ENCODE results near the gene SENP8.

Gene SENP8

GRCh38 chr15:72113347-72114031 is 4.7 kb upstream of the SENP8 start:
- no peak for DNase-seq

- no peak for DNase-seq
Observed at GRCh38 chr15:72116731-72117485, 1.3 kb upstream of the SENP8 start.

GRCh38 chr15:72117486-72118016 is 652 bp upstream of the SENP8 start:
- peak; percentile 70 for DNase-seq

GRCh38 chr15:72124218-72124617 is 6.0 kb downstream of the SENP8 start:
- no peak for DNase-seq

GRCh38 chr15:72127724-72128322 is 9.6 kb downstream of the SENP8 start:
- DNase-seq: no peak

GRCh38 chr15:72128359-72128758 is 10.2 kb downstream of the SENP8 start:
- DNase-seq: no peak

GRCh38 chr15:72130272-72130671 is 12.1 kb downstream of the SENP8 start:
- no peak for DNase-seq

GRCh38 chr15:72131922-72132321 is 13.7 kb downstream of the SENP8 start:
- no peak for DNase-seq

GRCh38 chr15:72133211-72133610 is 15.0 kb downstream of the SENP8 start:
- no peak for DNase-seq

- DNase-seq: no peak
Observed at GRCh38 chr15:72135719-72136118, 17.5 kb downstream of the SENP8 start.

- no peak for DNase-seq
Observed at GRCh38 chr15:72136170-72137051, 18.2 kb downstream of the SENP8 start.

GRCh38 chr15:72139667-72140066 is 21.5 kb downstream of the SENP8 start:
- DNase-seq: no peak

- no peak for DNase-seq
Observed at GRCh38 chr15:72140088-72140487, 21.9 kb downstream of the SENP8 start.

GRCh38 chr15:72141171-72142084 is 23.2 kb downstream of the SENP8 start:
- no peak for DNase-seq

GRCh38 chr15:72146221-72146620 is 28.0 kb downstream of the SENP8 start:
- no peak for DNase-seq

GRCh38 chr15:72146934-72147333 is 28.7 kb downstream of the SENP8 start:
- DNase-seq: no peak

GRCh38 chr15:72147418-72147817 is 29.2 kb downstream of the SENP8 start:
- no peak for DNase-seq

GRCh38 chr15:72153269-72154000 is 35.2 kb downstream of the SENP8 start:
- no peak for DNase-seq

- no peak for DNase-seq
Observed at GRCh38 chr15:72154316-72154715, 36.1 kb downstream of the SENP8 start.

- DNase-seq: no peak
Observed at GRCh38 chr15:72155003-72155621, 36.9 kb downstream of the SENP8 start.

Data from activated naive CD4-positive, alpha-beta T cell treated with anti-CD3 and anti-CD28 coated beads, Interleukin-2, amount 50 U/mL, for 16 hours (primary cell).